GM21390 (cell line): ENCODE data around the gene AKAP8.
"Not testable (repeated sequence)": the region's sequence is repeated elsewhere in the genome, so short reads cannot be mapped to it uniquely, and the experiment has no call there.

Experiments
- ATAC-seq: cut with Tn5 transposase; IDR thresholded peaks from one replicate; pipeline ENCODE4 v1.9.1; 2021; ENCODE audit not compliant: unreplicated experiment

AKAP8 gene

GRCh38 chr19:15374105-15374651, 5.4 kb downstream of the AKAP8 start:
- ATAC-seq, result no peak

- ATAC-seq, result no peak
These were observed 5.9 kb downstream of the AKAP8 start for GRCh38 chr19:15373644-15374043.

DNA sequence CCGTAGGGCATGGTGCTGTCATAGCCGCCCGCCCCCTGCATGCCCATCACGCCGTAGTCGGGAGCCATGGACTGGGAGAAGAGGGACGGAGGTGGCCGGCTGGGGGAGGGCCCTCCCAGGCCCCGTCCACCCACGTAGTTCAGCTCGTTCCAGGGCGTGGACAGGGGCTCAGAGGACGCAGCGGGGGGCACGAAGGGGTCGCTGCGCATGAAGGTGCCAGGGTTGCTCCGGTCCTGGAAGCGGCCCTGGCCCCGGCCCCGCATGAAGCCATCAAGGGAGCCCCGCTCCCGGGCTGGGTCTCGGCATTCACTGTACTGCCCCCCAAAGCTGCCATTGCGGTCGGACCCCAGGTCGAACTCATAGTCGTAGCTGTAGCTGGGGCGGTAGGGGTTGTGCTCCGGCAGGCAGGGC, 6.7 kb downstream of the AKAP8 start:
- no peak for ATAC-seq

DNA sequence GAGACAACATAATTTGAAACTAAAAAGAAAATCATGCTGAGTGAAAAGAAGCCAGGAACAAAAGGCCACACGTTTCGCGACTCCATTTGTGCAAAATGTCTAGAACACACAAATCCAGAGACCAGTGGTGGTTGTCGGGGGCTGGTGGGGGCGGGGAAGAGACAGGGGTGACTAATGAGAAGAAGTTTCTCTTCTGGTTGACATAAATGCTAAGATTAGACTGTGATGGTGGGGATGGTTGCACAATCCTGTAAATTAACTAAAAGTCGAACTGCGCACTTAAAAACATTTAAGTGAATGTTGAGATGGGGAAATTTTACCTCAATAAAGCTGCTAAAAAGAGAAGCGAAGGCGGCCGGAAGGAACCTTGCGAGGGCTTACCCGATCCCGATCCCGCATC, 7.1 kb downstream of the AKAP8 start:
- ATAC-seq, result no peak

GRCh38 chr19:15371786-15372380, 7.7 kb downstream of the AKAP8 start:
- ATAC-seq, result no peak

- ATAC-seq, result no peak
These were observed 8.5 kb downstream of the AKAP8 start for GRCh38 chr19:15371119-15371518.

DNA sequence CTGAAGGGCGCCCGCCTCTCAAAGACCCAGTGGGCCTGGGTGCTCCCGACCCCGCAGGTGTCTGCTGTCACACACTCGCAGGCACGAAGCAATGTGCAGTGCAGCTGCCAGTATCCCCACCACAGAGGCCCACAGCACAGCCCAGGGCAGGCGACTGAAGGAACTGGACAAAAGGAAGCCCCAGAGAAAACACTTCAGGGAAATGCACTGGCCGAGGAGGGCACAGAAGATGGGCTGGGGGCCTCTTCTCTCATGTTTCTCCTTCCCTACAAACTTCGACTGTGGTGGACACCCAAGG, 10.0 kb downstream of the AKAP8 start:
- ATAC-seq, result no peak

- ATAC-seq, result no peak
These were observed 10.6 kb downstream of the AKAP8 start for GRCh38 chr19:15368798-15369593.

DNA sequence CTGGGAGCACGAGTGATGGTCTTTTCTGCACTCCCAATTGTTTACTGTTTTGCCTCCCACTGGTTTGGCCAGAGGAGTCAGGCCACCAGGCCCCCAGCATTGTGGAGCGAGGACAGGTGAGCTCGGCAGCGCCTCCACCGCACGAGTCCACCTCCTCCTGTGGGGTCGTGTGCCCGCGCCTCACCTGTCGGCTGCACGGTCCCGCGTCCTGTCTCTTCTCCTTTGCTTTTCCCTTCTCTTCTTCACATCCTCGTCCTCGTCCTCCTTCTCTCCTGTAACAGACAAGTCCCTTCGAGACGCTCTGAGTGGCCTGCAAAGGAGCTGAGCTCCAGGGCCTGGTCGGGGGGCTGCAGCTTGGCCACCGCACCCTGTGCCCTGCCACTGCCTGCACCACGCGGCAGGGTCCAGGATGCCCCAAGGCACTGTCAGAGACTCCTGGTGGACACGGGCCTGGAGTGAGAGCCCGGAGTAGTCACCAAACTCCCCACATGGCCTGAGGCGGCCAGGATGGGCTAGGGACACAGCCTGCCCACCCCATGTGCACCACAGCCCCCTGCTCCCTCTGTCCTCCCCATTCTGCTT, 11.4 kb downstream of the AKAP8 start:
- ATAC-seq, result no peak

DNA sequence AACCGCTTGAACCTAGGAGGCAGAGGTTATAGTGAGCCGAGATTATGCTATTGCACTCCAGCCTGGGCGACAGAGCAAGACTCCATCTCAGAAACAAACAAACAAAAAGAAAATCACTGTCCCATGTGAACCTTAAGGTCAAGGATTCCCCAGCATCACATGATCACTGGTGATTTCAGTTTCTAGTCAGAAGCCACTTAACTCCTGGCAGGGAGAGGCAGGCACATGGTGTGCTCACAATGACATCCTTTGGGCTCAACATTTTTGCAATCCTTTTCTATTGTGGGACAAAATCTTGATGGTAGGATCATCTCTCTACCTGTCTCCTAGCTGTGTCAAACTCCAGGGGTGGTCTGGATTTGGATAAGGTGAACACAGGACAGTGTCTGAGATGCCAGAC, 12.1 kb downstream of the AKAP8 start:
- ATAC-seq, result no peak

DNA sequence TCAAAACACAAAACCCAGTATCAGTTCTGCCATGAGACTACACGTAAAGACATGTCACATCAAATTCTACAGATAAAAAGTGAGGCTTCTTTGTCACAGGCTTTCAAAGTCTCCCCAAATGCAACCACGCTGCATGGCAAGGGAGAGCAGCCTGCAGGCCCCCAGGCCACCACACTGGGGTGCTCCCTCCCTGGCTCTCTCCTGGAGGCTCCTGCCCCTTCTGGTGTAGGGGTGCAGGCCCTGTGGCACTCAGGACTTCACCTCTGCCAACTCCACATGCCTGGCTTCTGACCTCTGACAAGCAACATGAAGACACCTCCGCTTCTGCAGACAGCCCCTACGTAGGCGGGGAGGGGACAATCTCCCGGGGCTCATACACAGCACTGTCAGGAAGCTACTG, 14.3 kb downstream of the AKAP8 start:
- ATAC-seq, result no peak

DNA sequence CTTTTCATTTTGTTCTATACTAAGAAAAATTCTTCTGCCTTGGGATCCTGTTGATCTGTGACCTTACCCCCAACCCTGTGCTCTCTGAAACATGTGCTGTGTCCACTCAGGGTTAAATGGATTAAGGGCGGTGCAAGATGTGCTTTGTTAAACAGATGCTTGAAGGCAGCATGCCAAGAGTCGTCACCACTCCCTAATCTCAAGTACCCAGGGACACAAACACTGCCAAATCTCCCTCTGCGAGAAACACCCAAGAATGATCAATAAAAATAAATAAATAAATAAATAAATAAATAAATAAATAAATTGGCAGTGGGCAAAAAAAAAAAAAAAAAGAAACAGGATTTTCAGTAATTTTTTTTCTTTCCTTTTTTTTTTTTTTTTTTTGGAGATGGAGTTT, 15.8 kb downstream of the AKAP8 start:
- not testable (repeated sequence) for ATAC-seq

DNA sequence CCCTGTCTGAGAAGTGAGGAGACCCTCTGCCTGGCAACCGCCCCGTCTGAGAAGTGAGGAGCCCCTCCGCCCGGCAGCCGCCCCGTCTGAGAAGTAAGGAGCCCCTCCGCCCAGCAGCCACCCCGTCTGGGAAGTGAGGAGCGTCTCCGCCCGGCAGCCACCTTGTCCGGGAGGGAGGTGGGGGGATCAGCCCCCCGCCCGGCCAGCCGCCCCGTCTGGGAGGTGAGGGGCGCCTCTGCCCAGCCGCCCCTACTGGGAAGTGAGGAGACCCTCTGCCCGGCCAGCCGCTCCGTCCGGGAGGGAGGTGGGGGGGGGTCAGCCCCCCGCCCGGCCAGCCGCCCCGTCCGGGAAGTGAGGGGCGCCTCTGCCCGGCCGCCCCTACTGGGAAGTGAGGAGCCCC, 16.5 kb downstream of the AKAP8 start:
- ATAC-seq, result not testable (repeated sequence)

DNA sequence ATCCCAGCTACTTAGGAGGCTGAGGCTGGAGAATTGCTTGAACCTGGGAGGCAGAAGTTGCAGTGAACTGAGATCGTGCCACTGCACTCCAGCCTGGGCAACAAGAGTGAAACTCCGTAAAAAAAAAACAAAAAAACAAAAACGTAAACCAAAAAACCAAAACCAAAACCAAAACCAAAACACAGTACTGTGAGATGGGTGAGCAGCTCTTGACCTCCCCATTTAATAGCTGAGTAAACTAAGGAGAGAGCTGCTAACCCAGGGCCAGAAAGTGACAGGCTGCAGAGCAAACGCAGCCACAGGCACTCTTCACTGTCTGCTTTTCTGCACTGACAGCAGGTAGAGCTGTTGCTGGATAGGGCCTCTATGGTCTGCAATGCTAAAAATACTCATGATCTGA, 19.6 kb downstream of the AKAP8 start:
- ATAC-seq, result not testable (repeated sequence)

DNA sequence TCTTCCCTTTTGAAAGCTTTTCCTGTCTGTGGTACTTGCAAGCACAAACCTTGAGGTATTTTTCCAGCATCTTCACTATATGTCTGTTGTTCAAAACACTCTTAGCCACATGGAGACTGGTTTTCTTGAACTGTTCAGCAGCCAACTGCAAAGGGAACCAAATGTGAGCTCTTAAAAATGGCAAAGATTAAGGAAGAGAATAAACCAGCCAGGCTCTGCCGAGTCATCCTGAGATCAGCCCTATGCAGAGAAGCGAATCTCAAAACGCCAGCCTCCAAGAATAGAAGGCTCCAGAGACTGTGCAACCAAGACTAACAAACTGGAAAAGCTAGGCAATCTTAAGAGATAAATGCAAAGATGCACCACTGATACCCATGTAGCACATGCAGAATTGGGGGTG, 20.7 kb downstream of the AKAP8 start:
- ATAC-seq, result no peak

- no peak for ATAC-seq
These were observed 21.7 kb downstream of the AKAP8 start for GRCh38 chr19:15357906-15358305.

- no peak for ATAC-seq
These were observed 24.9 kb downstream of the AKAP8 start for GRCh38 chr19:15354566-15355296.

DNA sequence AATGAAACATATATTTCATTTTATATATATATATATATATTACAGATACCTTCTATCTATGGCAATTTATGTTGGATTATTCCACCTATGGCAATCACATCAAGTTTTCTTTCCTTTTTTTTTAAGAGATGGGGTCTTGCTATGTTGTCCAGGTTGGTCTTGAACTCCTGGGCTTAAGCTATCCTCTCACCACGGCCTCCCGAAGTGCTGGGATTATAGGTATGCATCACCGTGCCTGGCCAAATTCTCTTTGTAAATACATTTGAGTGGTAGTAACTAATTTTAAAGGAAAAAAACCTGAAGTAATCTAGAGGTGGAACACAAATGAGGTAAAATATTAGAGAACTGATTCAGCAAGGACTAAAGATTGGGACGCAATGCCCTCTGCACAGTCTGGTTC, 25.7 kb downstream of the AKAP8 start:
- ATAC-seq, result no peak

- not testable (repeated sequence) for ATAC-seq
These were observed 27.1 kb downstream of the AKAP8 start for GRCh38 chr19:15352535-15352934.

GRCh38 chr19:15341328-15341727, 38.3 kb downstream of the AKAP8 start:
- not testable (repeated sequence) for ATAC-seq

- no peak for ATAC-seq
These were observed 39.5 kb downstream of the AKAP8 start for GRCh38 chr19:15340086-15340485.

- ATAC-seq, result no peak
These were observed 42.4 kb downstream of the AKAP8 start for GRCh38 chr19:15337202-15337601.
